GM12801 (cell line): ENCODE data around the gene RAB3IL1.

Experiments used
- TF ChIP-seq, protein P1 (sequence below): IDR thresholded peaks from one replicate; pipeline ENCODE4 v1.5.1; 2011; ENCODE audit warnings: control low read depth; ENCODE audit not compliant: insufficient read length; ENCODE audit errors: extremely low read depth

Gene RAB3IL1

DNA sequence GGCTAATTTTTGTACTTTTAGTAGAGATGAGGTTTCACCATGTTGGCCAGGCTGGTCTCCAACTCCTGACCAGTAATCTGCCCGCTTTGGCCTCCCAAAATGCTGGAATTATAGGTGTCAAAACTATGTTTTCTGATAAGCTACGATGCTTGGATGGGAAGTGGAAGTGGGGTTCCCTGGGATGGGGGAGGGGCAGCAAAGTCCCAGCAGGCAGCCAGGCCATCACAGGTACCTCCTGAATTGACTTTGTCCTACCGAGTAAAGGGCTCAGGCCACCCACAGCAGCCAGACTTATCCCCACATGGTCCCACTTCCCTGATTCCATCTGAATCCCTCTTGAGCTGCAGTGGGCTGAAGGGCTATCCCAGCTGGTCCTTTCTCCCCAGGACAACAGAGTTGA lies 43.2 kb upstream of the RAB3IL1 start:
- TF ChIP-seq, protein P1, sequence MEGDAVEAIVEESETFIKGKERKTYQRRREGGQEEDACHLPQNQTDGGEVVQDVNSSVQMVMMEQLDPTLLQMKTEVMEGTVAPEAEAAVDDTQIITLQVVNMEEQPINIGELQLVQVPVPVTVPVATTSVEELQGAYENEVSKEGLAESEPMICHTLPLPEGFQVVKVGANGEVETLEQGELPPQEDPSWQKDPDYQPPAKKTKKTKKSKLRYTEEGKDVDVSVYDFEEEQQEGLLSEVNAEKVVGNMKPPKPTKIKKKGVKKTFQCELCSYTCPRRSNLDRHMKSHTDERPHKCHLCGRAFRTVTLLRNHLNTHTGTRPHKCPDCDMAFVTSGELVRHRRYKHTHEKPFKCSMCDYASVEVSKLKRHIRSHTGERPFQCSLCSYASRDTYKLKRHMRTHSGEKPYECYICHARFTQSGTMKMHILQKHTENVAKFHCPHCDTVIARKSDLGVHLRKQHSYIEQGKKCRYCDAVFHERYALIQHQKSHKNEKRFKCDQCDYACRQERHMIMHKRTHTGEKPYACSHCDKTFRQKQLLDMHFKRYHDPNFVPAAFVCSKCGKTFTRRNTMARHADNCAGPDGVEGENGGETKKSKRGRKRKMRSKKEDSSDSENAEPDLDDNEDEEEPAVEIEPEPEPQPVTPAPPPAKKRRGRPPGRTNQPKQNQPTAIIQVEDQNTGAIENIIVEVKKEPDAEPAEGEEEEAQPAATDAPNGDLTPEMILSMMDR, result no peak

DNA sequence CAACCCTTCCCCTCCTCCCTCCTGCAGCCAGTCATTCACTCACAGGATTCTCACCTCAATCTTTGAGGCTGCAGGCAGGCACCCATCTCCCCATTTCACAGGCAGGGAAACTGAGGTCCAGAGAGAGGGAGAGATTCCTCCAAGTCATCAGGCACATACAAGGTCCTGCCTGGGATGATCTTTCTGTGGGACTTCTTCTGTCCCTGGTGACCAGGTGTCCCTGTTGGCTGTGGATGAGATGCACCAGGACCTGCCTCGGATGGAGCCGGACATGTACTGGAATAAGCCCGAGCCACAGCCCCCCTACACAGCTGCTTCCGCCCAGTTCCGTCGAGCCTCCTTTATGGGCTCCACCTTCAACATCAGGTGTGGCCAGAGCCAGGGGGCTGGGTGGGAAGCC lies 42.3 kb upstream of the RAB3IL1 start:
- TF ChIP-seq, protein P1, result no peak

DNA sequence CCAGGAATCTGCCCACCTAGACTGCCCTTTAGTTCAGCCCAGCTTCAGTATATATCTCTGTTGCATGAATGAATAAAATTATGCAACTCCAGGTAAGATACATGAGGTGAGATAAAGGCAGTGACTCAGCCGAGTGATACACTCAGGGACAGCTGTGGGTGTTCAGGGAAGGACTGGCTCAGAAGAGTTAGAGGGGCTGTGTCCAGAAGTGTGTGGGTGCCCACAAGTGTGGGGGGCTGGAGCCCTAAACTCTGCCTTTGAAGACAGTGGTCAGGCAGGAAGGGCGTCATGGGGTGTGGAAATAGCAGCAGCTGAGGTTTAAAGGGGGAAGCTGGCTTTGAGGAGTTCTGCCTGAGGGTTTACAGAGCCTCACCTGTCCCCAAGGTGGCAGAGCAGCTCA lies 41.7 kb upstream of the RAB3IL1 start:
- TF ChIP-seq, protein P1, result no peak

DNA sequence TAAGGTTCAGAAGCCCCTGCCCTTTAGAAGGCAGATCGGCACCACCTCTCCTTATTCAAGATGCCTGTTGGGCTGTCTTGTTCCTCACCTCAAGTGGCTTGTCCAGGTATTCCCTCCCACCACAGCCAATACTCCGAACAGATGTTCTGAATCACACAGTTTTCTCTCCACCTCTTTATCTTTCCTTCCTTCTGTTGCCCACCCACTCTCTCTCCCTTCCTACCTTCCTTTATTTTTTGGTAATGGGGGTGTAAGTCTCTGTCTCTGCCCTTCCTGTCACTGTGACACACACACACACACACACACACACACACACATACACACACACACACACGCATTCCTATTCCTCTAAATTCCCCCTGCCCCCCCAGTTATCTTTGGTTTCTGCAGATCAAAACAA lies 41.2 kb upstream of the RAB3IL1 start:
- TF ChIP-seq, protein P1, result no peak

DNA sequence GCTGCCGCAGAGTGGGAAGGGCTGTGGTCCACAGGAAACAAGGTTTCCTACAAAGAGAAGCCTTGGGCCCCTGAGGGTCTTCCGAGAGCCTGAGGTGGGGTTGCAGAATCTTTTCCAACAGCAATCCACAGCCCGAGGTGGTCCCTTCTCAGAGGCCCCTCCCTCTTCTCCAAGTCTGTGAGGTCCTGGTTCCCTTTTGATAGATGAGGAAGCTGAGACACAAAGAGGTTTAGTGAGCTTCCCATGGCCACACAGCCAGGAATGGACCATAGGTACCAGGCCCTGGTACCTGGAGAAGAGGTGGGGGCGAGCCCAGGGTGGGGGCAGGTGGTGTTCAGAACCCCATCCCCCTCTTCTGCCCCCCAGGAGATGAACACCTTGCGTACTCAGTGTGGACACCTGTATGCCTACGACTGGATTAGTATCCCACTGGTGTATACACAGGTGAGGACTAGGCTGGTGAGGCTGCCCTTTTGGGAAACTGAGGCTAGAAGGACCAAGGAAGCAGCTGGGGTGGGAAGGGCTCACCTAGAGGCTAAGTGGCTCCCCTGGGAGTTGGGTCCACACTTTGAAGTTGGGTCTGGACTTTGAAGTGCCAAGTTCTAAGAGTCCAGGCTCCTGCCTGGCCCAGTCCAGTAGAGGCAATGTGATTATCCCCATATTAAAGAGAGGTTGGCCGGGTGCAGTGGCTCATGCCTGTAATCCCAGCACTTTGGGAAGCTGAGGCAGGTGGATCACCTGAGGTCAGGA lies 39.8 kb upstream of the RAB3IL1 start:
- TF ChIP-seq, protein P1, result no peak

DNA sequence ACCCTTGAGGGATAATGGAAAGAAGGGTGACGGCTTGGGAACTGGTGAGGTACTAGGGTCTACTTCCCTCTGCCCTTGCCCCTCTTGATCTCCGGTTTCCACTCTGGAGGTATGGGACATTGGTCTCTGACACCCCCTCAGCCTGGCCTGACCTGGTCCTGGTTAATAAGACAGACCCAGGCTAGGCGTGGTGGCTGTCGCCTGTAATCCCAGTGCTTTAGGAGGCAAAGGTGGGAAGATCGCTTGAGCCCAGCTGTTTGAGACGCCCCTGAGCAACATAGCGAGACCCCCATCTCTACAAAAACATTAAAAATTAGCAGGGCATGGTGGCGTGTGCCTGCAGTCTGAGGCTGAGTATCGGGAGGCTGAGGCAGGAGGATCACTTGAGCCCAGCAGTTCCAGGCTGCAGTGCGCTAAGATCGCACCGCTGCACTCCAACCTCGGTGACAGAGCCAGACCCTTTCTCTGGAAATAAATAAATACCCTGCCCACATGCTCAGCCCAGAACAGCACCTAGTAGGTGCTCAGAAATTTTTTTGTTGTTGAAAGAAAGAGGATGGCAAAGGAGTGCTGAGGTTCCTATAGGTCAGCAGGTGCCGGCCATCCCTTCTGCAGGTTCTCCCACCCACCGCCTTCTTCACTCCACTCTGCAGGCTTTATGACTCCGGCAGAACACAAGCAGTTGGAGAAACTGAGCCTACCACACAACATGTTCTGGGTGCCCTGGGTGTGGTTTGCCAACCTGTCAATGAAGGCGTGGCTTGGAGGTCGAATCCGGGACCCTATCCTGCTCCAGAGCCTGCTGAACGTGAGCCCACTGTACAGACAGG lies 39.0 kb upstream of the RAB3IL1 start:
- TF ChIP-seq, protein P1, result no peak

DNA sequence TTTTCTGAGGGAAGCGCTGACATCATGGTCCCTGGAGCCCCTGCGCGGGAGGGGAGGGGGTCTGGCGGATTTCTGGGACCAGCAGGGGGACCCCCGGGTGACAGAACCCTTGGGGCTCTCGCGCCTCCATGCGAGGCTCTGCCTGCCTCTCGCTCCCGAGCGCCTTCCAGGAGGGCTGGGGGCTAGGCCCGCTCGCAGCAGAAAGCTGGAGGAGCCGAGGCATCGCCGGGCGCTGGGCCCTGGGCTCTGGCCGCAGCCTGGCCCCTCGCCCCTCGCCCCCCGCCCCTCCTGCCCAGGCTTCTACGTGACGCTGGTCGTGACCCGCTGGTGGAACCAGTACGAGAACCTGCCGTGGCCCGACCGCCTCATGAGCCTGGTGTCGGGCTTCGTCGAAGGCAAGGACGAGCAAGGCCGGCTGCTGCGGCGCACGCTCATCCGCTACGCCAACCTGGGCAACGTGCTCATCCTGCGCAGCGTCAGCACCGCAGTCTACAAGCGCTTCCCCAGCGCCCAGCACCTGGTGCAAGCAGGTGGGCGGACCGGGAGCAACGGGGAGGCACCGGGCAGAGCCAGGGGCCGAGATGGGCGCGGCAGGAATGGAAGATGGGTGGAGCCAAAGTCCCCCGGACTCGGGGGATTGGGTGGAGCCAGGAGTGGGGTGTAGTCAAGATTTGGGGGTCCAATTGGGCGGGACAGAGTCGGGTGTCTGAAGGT lies 38.2 kb upstream of the RAB3IL1 start:
- TF ChIP-seq, protein P1, result no peak
